ENCODE data around the gene NPIPA7. TPM values are rescaled to one million over a fixed set of nuclear protein-coding genes. Genes with fewer than 3 reads are reported as not detected.
"Not testable (repeated sequence)": the region's sequence is repeated elsewhere in the genome, so short reads cannot be mapped to it uniquely, and the experiment has no call there.

The NPIPA7 gene
- 0.81 and 1.8 TPM in 2 replicates for total RNA-seq
- polyA plus RNA-seq = 2.6 and 3.2 TPM in 2 replicates

- H3K4me1 ChIP-seq (ENCODE audit: low read depth); DNase-seq (ENCODE audit: low read depth in 1 of 2, low spot score in 1 of 2); H3K27me3 ChIP-seq; H3K4me3 ChIP-seq; H3K27ac ChIP-seq; H3K36me3 ChIP-seq; H3K9me3 ChIP-seq (ENCODE audit: low read depth): not testable (repeated sequence)
Measured at GRCh38 chr16:16378840-16379239, at the start of gene NPIPA7. Gene NPIPA7, plus strand, starts transcription at chr16:16379140. Its CDS starts 105 bp downstream, at chr16:16379245.

- H3K27me3 ChIP-seq; H3K4me3 ChIP-seq; H3K4me1 ChIP-seq (ENCODE audit: low read depth); DNase-seq (ENCODE audit: low read depth in 1 of 2, low spot score in 1 of 2); H3K27ac ChIP-seq; H3K36me3 ChIP-seq; H3K9me3 ChIP-seq (ENCODE audit: low read depth): not testable (repeated sequence)
Measured at GRCh38 chr16:16331466-16331865, 47.5 kb upstream of the NPIPA7 start.

- not testable (repeated sequence) for H3K27me3 ChIP-seq; DNase-seq (ENCODE audit: low read depth in 1 of 2, low spot score in 1 of 2); H3K4me3 ChIP-seq; H3K9me3 ChIP-seq (ENCODE audit: low read depth); H3K4me1 ChIP-seq (ENCODE audit: low read depth); H3K36me3 ChIP-seq; H3K27ac ChIP-seq
Measured at GRCh38 chr16:16357556-16357955, 21.4 kb upstream of the NPIPA7 start.

GRCh38 chr16:16358539-16359240, 20.2 kb upstream of the NPIPA7 start:
- H3K27me3 ChIP-seq; H3K36me3 ChIP-seq; H3K27ac ChIP-seq; DNase-seq (ENCODE audit: low read depth in 1 of 2, low spot score in 1 of 2); H3K9me3 ChIP-seq (ENCODE audit: low read depth); H3K4me3 ChIP-seq; H3K4me1 ChIP-seq (ENCODE audit: low read depth): not testable (repeated sequence)

- DNase-seq (ENCODE audit: low read depth in 1 of 2, low spot score in 1 of 2); H3K4me1 ChIP-seq (ENCODE audit: low read depth); H3K4me3 ChIP-seq; H3K27me3 ChIP-seq; H3K36me3 ChIP-seq; H3K27ac ChIP-seq; H3K9me3 ChIP-seq (ENCODE audit: low read depth): not testable (repeated sequence)
Measured at GRCh38 chr16:16363595-16363994, 15.3 kb upstream of the NPIPA7 start.

- not testable (repeated sequence) for H3K4me1 ChIP-seq (ENCODE audit: low read depth); H3K36me3 ChIP-seq; H3K27me3 ChIP-seq; H3K9me3 ChIP-seq (ENCODE audit: low read depth); H3K27ac ChIP-seq; H3K4me3 ChIP-seq; DNase-seq (ENCODE audit: low read depth in 1 of 2, low spot score in 1 of 2)
Measured at GRCh38 chr16:16364100-16364499, 14.8 kb upstream of the NPIPA7 start.

- H3K27me3 ChIP-seq; H3K4me1 ChIP-seq (ENCODE audit: low read depth); DNase-seq (ENCODE audit: low read depth in 1 of 2, low spot score in 1 of 2); H3K9me3 ChIP-seq (ENCODE audit: low read depth); H3K4me3 ChIP-seq; H3K36me3 ChIP-seq; H3K27ac ChIP-seq: not testable (repeated sequence)
Measured at GRCh38 chr16:16364701-16365100, 14.2 kb upstream of the NPIPA7 start.

GRCh38 chr16:16365319-16365718, 13.6 kb upstream of the NPIPA7 start:
- H3K27ac ChIP-seq; DNase-seq (ENCODE audit: low read depth in 1 of 2, low spot score in 1 of 2); H3K36me3 ChIP-seq; H3K9me3 ChIP-seq (ENCODE audit: low read depth); H3K4me3 ChIP-seq; H3K4me1 ChIP-seq (ENCODE audit: low read depth); H3K27me3 ChIP-seq: not testable (repeated sequence)

GRCh38 chr16:16365851-16366250, 13.1 kb upstream of the NPIPA7 start:
- not testable (repeated sequence) for H3K27ac ChIP-seq; H3K36me3 ChIP-seq; H3K9me3 ChIP-seq (ENCODE audit: low read depth); H3K27me3 ChIP-seq; H3K4me3 ChIP-seq; DNase-seq (ENCODE audit: low read depth in 1 of 2, low spot score in 1 of 2); H3K4me1 ChIP-seq (ENCODE audit: low read depth)

- not testable (repeated sequence) for H3K36me3 ChIP-seq; H3K4me1 ChIP-seq (ENCODE audit: low read depth); H3K27ac ChIP-seq; DNase-seq (ENCODE audit: low read depth in 1 of 2, low spot score in 1 of 2); H3K27me3 ChIP-seq; H3K4me3 ChIP-seq; H3K9me3 ChIP-seq (ENCODE audit: low read depth)
Measured at GRCh38 chr16:16366552-16367284, 12.2 kb upstream of the NPIPA7 start.

- H3K9me3 ChIP-seq (ENCODE audit: low read depth); DNase-seq (ENCODE audit: low read depth in 1 of 2, low spot score in 1 of 2); H3K36me3 ChIP-seq; H3K4me1 ChIP-seq (ENCODE audit: low read depth); H3K27me3 ChIP-seq; H3K4me3 ChIP-seq; H3K27ac ChIP-seq: not testable (repeated sequence)
Measured at GRCh38 chr16:16367285-16367628, 11.7 kb upstream of the NPIPA7 start.

- H3K27me3 ChIP-seq; H3K4me3 ChIP-seq; H3K36me3 ChIP-seq; H3K9me3 ChIP-seq (ENCODE audit: low read depth); H3K4me1 ChIP-seq (ENCODE audit: low read depth); DNase-seq (ENCODE audit: low read depth in 1 of 2, low spot score in 1 of 2); H3K27ac ChIP-seq: not testable (repeated sequence)
Measured at GRCh38 chr16:16369081-16369856, 9.7 kb upstream of the NPIPA7 start.

- not testable (repeated sequence) for H3K4me3 ChIP-seq; H3K9me3 ChIP-seq (ENCODE audit: low read depth); H3K36me3 ChIP-seq; DNase-seq (ENCODE audit: low read depth in 1 of 2, low spot score in 1 of 2); H3K27me3 ChIP-seq; H3K4me1 ChIP-seq (ENCODE audit: low read depth); H3K27ac ChIP-seq
Measured at GRCh38 chr16:16371136-16371735, 7.7 kb upstream of the NPIPA7 start.

- not testable (repeated sequence) for H3K4me1 ChIP-seq (ENCODE audit: low read depth); H3K36me3 ChIP-seq
Measured at GRCh38 chr16:16374192-16374591, 4.7 kb upstream of the NPIPA7 start.

More at GRCh38 chr16:16374192-16374591, 4.7 kb upstream of the NPIPA7 start:
- not testable (repeated sequence) for DNase-seq (ENCODE audit: low read depth in 1 of 2, low spot score in 1 of 2); H3K9me3 ChIP-seq (ENCODE audit: low read depth); H3K27ac ChIP-seq; H3K27me3 ChIP-seq; H3K4me3 ChIP-seq

Data from cardiac muscle cell (in vitro differentiated cells and primary cell).